ENCODE measurements around the gene PEAK3.

The PEAK3 gene, protein sequence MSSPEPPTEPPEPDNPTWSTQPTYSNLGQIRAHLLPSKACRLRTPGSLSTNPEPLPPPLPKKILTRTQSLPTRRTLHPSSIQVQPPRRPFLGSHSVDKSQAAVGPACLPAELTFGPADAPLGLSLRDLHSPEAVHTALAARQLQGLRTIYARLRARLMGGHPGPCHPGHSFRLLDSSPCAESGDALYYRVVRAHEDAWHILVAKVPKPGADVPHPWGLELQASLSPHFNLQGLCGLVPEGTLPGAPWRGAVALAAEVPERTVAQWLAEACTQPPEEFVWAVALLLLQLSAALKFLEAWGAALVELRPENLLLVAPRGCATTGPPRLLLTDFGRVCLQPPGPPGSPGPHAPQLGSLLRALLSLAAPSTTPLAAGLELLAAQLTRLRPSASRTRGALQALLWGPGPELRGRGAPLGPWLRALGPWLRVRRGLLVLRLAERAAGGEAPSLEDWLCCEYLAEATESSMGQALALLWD

DNA sequence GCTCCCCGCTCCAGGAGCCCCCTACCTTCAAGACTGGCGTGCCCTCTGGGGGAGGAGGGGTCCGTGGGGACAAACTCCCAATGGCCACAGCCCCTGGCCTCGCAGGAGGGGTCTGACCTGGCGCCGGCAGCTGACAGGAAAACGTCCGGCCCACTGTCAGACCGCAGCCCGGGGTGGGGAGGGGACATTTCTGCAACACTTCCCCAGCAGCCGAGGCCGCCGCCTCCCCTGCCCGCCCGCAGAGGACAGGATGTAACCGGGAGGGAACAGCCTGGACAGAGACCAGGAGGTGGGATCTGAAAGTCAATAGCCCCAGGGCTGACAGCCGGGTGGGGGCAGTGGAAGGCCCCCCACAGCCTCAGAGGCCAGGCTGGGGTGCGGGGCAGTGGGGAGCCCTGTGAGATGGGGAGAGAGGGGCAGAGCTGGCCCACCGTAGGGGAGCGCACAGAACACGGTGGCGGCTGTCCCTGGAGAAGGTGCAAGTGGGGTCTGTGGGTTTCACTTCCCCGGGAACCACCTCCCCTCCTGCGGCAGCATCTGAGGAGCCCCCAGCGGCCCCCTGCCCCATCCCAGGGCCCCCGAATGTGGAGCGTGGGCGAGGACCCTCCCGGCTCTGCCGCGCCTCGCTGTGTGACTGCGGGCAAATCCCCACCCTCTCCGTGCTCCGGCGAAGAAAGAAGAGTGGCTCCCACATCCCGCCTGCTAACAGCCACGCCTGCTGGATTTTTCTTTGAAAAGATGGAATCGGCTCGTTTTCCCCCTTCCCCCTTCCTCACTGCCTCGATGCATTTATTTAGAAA lies at the start of gene PEAK3:
TSS of gene PEAK3 (minus strand) at position 114 of the 800 bp plus-strand sequence. CDS start 1,244 bp downstream, outside the sequence.
- peak; percentile 47 to 54 for DNase-seq

DNA sequence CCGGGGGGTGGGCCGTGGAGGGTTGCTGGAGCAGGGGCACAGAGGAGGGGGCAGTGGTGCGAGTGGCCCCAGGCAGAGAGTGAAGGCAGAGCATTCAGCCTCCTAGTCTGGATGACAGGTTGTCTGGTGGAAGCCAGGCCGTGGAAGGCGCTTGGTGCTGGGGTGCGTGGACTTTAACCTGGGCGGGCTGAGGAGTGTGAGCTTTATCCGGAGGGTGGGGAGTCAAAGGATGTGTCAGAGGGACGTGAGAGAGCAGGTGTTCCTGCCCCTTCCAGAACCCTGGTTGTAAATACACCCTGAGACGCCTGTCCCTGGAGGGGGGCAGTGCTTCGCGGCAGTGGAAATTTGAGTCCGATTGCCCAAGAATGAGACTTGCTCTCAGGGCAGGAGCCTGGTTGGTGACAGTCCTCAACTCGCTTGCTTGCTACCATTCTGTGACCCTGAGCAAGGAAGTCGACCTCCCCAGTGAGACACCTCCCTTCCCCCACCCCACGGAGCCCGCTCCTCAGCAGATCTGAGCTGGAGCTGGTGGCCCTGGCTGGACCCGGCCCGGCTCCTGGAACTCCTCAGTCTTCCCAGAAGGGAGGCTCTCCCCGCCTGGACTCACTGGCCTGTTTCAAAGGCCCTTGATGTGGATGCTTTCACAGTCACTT lies 48.8 kb upstream of the PEAK3 start:
- no peak for DNase-seq

DNA sequence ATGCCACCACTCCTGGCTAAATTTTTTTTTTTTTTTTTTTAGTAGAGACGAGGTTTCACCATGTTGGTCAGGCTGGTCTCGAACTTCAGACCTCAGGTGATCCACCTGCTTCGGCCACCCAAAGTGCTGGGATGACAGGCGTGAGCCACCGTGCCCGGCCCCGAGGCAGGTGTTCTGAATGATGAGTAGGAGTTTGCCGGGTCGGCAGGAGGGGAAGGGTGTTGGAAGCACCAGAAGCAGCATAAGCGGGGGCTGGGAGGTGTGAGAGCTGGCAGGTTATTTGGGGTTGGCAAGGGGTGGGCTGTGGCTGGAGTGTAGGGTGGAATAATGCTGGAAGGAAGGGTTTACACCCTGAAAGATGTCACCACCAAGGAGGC lies 48.3 kb upstream of the PEAK3 start:
- DNase-seq, result no peak

DNA sequence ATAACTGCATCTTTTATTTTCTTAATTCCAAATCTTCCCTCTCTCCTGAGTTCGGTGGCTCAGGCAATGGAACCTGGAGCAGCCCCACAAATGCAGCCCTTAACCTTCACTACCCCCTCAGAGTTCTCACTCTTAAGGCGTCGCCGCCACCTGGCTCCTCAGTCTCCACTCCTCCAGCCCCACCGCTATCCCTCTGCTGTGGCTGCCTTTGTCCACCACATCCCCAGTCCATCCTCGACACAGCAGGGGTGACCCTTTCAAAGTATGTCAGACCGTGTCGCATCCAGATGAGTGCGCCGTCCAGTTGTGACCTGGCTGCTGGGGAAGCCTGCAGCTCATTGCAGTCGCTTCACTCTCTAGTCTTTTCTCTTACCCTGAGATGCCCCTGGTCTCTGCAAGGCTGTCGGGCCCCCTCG lies 47.5 kb upstream of the PEAK3 start:
- no peak for DNase-seq

DNA sequence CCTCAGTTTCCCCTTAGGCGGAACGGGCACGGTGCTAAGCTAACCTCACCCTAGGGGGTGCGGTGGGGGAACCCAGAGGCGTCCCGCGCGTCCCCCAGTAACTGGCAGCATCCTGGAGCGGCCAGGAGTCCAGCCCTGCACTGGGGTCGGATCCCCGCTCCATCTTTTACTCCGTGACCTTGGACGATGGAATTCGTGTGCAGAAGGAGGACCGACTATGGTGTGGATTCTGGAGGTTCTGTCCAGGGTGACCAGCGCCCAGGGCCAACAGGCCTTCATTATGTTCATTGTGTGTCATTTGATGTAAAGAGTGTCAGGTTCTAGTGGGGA lies 47.1 kb upstream of the PEAK3 start:
- DNase-seq, result no peak

DNA sequence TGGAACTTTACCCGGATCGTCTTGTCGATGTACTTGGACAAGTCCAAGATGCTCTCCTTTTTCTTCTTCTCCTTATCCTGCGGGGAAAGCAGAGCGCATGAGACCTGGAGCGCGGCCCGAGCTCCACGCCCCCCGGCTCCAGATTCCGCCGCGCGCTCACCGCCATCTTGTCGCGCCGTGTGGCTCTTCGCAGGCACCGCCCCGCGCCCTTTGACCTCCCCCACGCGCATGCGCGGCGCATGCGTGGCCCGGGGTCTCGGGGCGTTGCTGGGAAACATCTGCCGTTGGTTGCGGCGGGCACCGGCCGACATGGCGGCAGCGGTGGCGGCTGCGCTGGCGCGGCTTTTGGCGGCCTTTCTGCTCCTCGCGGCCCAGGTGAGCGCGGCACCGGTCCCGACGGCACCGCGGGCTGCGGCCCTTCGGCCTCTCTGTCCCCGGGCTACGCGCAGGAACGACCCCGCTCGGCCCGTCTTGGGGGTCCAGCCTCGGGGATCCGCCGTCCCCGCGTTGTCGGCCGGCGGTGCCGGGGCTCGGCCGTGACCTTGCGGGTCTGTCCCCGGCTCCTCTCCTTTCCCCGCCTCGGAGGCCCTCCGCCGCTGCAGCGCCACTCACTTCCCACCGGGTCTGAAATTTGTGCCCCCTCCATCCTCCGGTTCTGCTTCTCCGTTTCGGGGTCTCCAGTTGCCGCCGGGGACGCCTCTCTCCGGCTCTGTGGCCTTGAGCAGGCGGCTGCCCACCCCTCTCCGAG lies 46.6 kb upstream of the PEAK3 start, which contains the start of the genes LSM7 and SPPL2B:
TSS of gene LSM7 (minus strand) at position 186 of the 748 bp plus-strand sequence. CDS start at position 166, 20 bp downstream.
TSS of gene SPPL2B (plus strand) at position 284 of the 748 bp plus-strand sequence. CDS start at position 310, 26 bp downstream.
- peak; percentile 93 to 96 for DNase-seq

DNA sequence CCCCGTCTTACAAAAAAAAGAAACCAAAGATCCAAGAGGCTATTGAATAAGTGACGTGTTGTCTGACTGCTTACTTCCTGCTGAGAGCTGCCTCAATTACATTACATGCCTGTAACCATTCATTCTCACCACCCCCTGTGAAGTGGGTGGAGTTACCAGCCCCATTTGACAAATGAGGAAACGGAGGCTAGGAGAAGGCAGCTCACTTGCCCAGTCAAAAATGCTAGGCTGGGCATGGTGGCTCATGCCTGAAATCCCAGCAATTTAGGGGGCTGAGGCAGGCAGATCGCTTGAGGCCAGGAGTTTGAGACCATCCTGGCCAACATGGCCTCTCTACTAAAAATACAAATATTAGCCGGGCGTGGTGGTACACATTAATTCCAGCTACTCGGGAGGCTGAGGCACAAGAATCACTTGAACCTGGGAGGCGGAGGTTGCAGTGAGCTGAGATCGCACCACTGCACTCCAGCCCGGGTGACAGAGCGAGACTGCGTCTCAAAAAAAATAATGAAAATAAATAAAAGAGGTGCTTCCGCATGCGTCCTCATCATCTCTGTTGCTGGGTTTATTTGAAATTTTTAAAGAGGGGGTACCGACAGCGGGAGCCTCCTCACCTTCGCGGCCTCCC lies 45.9 kb upstream of the PEAK3 start:
- peak; percentile 71 to 82 for DNase-seq

DNA sequence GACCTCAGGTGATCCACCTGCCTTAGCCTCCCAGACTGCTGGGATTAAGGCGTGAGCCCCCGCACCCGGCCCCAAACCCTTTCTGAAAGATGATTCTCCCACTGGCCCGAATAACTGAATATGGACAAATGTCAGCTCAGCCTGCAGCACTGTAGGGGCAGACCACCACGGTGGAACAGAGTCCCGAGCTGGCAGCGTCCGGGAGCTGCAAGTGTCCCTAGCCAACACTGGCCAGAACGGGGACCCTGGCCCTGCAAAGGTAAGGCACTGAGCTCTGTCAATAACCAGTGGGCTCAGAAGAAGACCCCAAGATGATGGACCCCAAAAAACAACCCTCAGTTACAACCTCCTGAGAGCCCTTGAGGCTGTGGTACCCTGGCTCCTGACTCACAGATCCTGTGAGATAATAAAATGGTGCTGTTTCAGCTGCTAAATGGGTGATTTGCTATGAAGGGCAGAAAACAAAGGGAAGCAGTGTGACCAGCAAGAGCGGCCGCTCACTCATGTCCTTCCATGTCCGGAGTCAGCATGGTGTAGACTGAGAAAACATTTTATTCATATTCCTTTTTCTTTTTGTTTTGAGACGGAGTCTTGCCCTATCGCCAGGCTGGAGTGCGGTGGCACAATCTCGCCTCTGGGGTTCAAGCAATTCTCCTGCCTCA lies 44.9 kb upstream of the PEAK3 start:
- DNase-seq, result no peak

DNA sequence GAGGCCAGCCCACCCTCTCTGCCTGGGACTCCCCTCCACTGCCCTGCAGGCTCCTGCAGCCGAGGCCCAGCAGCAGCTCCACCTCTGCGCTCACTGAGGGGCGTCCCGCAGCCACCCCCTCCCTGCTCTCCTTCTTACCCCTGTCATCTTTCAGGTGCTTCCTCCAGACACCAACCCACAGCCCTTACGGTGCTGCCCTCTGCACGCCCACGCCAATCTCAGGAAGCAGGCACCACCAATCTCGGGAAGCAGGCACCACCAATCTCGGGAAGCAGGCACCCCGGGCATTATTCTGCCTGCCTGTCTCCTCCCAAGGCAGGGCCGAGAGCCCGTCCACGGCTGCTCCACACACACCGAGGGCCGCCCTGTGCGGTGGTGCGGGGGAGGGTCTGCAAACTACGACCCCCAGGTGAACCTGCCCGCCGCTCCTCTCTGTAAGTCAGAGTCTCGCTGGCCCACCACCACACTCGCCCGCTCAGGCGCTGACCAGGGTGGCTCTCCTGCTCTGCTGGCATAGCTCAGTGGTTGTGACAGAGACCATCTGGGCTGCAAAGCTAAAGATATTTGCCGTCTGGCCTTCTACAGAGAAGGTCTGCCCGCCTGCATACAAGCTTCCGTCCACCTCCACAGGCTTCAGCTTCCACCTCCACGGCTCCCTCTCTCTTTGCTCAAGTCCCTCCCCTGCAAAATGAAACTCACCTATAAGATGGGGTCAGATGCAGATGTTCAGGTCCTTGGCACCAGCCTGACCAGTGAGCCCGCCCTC lies 43.5 kb upstream of the PEAK3 start:
- no peak for DNase-seq

DNA sequence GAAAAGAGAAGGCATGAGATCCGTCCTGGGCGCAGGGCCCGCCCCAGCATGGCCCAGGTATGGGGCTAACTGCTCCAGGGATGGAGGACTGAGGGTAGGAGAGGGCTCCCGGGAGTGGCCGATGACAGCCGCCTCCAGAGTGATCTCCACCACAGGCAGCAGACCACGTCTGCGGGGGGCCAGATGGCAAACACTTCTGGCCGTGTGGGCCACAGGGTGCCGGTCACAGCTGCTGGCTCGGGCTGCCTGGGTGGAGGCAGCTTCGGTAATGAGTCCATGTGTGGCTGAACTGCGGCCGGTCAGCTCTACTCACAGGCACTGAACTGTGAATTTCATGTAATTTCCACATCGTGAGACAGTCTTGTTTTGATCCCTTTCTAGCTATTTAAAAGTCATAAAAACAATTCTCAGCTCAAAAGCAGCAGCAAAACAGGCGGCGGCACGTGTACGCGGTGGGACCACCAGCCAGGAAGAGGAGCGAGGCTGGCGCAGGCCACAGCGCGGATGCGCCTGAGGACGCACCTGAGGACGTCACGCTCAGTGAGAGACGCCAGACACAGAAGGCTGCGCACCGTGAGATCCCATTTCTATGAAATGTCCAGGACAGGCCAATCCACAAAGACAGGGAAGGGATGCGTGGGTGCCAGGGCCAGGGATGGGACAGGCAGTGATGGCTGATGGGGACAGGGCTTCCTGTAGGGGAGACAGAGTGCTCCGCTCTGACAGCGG lies 42.4 kb upstream of the PEAK3 start:
- no peak for DNase-seq

DNA sequence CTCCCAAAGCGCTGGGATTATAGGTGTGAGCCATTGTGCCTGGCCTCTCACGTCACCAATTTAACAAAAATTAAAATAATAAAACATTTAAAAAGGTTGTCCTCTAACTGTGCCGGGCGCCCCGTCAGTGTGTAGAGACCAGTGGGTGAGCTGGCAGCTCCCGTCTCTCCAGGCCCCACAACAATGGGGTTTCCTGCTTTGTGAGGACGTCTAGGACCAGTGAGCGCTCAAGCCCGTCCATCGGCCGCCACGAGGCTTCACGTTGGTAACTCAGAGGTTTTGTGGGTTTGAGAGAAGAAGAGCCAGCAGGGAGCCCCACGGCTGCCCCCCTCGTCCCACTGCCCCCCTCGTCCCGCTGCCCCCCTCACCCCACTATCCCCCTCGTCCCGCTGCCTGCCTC lies 41.7 kb upstream of the PEAK3 start:
- no peak for DNase-seq

DNA sequence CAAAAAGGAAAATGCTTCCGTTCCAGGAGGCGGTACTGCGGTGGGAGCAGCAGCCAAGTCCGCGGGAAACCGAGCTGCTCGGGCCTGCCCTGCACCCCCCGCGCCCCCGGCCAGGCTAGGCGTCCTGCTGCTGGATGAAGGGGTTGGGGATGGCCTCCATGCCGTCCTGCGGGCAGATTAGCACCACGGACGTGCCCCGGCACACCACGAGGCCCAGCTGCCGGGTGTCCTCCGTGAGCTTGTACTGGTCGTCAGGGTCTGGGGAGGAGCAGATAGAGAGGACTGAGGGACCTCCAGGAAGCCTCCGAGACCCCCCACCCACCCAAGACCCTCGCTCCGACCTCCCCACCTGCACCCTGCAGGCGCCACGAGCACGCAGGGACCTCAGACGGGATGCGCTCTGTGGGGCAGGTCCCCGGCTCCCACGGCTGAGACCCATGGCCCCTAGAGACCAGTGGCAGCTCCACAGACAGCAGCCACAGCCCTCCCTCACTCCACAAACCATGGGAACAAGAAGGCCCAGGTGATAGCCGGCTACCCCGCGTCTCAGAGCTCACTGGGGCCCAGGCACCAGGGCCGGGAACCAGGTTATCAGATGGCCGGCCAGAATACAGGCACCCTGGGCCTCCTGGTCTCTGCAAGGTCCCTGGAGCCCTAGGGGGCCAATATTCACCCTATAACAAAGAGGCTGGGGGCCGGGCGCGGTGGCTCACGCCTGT lies 39.7 kb upstream of the PEAK3 start:
- DNase-seq, result no peak

DNA sequence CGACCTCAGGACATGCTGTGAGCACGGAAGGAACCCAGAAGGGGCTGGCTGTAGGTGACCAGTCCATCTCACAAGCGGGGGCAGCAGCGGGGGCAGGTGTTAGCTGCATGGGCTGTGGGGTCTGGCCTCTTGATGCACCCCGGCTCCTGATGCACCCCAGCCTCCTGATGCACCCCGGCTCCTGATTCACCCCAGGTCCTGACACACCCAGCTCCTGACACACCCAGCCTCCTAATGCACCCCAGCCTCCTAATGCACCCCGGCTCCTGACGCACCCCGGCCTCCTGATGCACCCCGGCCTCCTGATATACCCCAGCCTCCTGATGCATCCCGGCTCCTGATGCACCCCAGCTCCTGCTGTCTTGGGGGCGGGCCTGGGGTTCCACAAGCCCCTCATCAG lies 39.0 kb upstream of the PEAK3 start:
- DNase-seq, result no peak

DNA sequence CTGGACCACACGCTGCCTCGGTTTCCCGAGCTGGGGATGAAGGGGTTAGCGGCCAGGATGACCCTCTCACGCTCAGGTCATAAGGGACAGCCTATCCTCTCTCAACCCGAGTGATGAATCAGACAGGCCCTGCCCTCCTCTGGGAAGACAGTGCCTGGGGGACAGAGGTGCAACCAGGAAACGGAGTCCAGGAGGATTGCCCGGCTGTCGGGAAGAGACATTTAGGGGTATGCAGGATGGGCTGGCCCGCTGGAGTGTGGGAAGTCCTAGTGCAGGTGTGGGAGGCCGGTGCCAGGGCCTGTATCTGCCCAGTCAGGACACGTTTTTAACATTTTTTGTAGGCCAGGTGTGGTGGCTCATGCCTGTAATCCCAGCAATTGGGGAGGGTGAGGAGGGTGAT lies 38.1 kb upstream of the PEAK3 start:
- no peak for DNase-seq

DNA sequence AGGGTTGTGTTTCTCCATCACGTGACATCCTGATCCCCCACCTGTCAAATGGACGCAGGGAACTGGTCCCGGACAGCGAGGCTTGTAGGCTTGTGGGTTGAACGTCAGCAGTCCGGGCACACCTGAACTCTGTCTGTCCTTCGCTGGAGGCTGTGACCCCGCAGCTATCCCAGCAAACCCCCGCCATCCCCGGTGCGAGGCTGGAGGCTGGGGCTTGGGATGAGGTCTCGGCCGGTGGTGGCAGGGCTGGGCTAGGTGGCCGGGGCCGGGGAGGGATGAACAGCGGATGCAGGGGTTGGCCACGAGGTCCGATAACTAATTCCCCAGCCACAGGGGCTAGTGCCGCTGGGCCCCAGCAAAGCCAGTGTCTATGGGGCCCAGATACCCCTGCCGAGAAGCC lies 37.6 kb upstream of the PEAK3 start:
- no peak for DNase-seq

DNA sequence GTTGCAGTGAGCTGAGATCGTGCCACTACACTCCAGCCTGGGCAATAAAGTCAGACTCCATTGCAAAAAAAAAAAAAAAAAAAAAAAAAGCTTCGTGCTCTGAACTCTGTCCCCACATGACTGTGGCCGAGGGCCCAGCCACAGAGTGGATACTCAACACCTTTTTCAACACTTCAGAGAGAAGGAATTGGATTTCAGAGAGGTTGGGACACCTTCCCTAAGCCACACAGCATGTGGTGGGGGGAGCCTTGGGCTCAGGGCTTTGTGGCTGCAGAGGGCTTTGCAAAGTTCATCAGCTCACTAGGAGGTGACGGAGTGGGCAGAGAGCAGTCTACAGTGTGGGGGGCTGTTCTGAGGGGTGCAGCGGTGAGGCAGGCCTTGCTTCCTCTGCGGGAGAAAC lies 36.9 kb upstream of the PEAK3 start:
- no peak for DNase-seq

DNA sequence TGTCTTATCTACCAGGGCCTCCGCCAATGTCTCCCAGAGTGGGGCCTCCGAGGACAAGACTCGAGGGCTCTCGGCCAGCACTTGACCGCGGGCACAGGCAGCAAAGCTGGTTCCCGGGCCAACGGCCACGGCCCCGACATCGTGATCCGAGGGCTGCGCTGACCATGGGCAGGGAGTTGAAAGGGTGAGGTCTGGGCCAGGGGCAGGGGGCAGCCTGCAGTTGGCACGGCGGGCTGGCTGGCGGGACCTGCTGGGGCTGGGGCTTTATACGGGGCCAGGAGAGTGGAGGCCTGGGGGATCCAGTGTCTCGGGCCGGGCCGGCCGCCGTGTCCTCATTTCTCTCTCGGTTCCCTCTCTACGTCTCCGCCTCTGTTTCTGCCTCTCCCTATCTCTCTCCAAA lies 35.8 kb upstream of the PEAK3 start:
- no peak for DNase-seq

DNA sequence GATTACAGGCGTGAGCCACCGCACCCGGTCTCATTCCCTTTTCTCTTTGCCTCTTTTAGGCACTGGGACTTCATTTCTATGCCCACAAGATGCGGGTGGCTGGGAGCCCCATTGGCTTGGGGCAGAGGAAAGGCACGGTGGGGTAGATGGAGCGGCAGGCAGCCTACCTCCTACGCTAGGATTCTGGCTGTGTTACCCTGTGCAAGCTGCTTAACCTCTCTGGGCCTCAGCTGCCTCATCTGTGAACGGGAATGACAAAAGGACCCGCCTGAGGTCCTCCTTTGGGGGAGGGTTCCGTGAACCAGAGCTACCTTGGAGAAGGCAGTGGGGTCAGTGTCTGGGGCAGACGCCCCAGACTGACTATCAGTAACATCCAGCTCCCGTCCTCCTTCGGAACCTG lies 35.3 kb upstream of the PEAK3 start:
- no peak for DNase-seq

DNA sequence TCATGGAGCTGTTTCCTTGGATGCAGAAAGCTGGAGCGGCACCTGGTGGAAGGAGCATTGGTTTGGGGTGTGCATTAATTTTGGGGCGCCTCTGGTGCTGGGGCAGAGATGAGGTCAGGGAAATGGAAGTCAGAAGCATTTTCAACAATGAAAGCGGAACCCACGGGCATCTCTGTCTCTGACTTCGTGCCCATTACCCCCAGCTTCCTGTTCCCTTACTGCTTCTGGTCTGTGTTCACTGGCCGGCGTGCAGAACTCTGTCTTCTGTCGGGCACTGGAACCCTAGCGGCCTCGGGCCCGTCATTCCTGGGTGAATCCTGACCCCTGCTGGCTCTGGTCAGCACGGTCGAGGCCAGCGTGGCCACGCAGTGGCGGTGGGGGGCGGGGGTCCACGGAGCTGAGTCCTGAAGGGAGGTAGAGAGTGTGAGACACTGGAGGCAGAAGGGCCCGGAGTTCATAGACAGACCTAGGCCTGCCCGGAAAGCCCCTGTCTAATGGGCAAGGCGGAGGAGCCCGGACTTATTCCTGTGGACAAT lies 33.9 kb upstream of the PEAK3 start:
- peak; percentile 41 to 70 for DNase-seq

Data from CD4-positive, alpha-beta T cell treated with Interferon alpha-2 for 1 hour (primary cell).